ENCODE data around the gene DAP. TPM values are rescaled to one million over a fixed set of nuclear protein-coding genes. Genes with fewer than 3 reads are reported as not detected.

DAP gene
- total RNA-seq, 1 experiment from 2014 or later, result 138 TPM

DNA sequence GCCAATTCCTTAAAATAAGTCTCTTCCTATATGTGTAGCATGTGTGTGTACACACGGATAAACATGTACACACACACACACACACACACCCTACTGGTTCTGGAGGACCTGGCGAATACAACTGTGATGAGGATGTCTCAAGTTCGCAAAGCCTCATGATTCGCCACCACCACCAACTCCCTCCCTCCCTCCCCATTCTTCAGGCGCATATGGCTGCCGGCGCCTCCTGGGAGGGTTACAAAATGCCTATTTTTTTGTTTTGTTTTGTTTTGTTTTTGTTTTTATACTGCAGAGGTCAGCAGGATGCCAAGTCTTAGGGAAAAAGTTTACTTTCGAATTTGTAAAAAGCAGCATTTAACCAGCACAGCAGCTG lies 88.0 kb downstream of the DAP start:
- BruUV-seq (replicated peaks), result no TSS peak
- intact Hi-C loops (cut with micrococcal nuclease; ENCODE audit: unreplicated experiment), result no loop called here
- H3K9me3 Mint-ChIP-seq (ENCODE audit: low read depth, unreplicated experiment), result no peaks in the 10 kb centered on the region
- TF ChIP-seq, protein P1, sequence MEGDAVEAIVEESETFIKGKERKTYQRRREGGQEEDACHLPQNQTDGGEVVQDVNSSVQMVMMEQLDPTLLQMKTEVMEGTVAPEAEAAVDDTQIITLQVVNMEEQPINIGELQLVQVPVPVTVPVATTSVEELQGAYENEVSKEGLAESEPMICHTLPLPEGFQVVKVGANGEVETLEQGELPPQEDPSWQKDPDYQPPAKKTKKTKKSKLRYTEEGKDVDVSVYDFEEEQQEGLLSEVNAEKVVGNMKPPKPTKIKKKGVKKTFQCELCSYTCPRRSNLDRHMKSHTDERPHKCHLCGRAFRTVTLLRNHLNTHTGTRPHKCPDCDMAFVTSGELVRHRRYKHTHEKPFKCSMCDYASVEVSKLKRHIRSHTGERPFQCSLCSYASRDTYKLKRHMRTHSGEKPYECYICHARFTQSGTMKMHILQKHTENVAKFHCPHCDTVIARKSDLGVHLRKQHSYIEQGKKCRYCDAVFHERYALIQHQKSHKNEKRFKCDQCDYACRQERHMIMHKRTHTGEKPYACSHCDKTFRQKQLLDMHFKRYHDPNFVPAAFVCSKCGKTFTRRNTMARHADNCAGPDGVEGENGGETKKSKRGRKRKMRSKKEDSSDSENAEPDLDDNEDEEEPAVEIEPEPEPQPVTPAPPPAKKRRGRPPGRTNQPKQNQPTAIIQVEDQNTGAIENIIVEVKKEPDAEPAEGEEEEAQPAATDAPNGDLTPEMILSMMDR (IDR thresholded peaks at IDR 0.05; ENCODE audit: unreplicated experiment), result no peak
- H3K36me3 Mint-ChIP-seq (ENCODE audit: insufficient read depth, unreplicated experiment), result peaks cover 25% of the 10 kb centered on the region
- H3K4me1 Mint-ChIP-seq (ENCODE audit: low read depth, unreplicated experiment), result no peaks in the 10 kb centered on the region
- H3K27ac Mint-ChIP-seq (ENCODE audit: unreplicated experiment), result no peak overlapping the region
- no peak overlapping the region for H3K4me3 Mint-ChIP-seq (ENCODE audit: low read depth, unreplicated experiment)
- H3K27me3 Mint-ChIP-seq (ENCODE audit: unreplicated experiment), result peaks cover 20% of the 10 kb centered on the region
- no peak for DNase-seq
- CTCF ChIA-PET, result no interaction called here

DNA sequence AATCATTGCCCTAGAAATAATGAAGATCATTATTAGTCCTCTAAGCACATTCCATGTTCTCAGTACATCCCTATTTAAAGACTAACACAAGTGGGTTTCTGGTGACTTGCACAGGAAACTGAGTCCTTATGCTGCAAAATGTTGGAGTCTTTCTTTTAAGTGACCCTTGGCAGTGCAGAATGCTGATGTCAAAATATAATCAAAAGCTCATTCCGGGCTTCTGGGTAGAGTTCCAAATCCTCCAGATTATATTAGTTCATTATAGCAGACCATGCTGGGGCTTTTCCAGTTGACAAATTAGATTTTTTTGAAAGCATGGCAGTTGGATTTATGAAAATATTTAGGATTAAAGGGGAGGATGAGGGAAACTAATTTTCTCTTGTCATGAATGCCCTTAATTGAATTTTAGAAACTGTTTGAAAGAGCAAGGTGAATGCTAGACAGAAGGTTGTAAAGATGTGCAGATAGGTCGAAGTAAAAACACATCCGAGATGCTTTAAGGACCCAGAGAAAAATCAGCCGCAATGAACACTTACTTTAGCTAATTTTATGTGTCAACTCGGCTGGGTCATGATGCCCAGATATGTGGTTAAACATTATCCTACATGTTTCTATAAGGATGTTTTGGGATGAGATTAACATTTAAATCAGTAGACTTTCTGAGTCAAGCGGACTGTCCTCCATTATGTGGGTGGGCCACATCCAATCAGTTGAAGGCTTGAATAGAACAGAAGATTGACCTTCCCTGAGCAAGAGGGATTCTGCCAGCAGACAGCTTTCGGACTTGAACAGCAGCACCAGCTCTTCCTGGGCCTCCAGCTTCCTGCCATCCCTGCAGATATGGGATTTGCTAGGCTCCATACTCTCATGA lies 88.7 kb downstream of the DAP start:
- CTCF ChIA-PET, result no interaction called here
- H3K36me3 Mint-ChIP-seq (ENCODE audit: insufficient read depth, unreplicated experiment), result peaks cover 25% of the 10 kb centered on the region
- TF ChIP-seq, protein P1 (IDR thresholded peaks at IDR 0.05; ENCODE audit: unreplicated experiment), result no peak
- intact Hi-C loops (cut with micrococcal nuclease; ENCODE audit: unreplicated experiment), result no loop called here
- H3K27me3 Mint-ChIP-seq (ENCODE audit: unreplicated experiment), result peaks cover 20% of the 10 kb centered on the region
- no peak overlapping the region for H3K27ac Mint-ChIP-seq (ENCODE audit: unreplicated experiment)
- no peak overlapping the region for H3K4me3 Mint-ChIP-seq (ENCODE audit: low read depth, unreplicated experiment)
- DNase-seq, result no peak
- no TSS peak for BruUV-seq (replicated peaks)
- H3K9me3 Mint-ChIP-seq (ENCODE audit: low read depth, unreplicated experiment), result no peaks in the 10 kb centered on the region
- no peaks in the 10 kb centered on the region for H3K4me1 Mint-ChIP-seq (ENCODE audit: low read depth, unreplicated experiment)

DNA sequence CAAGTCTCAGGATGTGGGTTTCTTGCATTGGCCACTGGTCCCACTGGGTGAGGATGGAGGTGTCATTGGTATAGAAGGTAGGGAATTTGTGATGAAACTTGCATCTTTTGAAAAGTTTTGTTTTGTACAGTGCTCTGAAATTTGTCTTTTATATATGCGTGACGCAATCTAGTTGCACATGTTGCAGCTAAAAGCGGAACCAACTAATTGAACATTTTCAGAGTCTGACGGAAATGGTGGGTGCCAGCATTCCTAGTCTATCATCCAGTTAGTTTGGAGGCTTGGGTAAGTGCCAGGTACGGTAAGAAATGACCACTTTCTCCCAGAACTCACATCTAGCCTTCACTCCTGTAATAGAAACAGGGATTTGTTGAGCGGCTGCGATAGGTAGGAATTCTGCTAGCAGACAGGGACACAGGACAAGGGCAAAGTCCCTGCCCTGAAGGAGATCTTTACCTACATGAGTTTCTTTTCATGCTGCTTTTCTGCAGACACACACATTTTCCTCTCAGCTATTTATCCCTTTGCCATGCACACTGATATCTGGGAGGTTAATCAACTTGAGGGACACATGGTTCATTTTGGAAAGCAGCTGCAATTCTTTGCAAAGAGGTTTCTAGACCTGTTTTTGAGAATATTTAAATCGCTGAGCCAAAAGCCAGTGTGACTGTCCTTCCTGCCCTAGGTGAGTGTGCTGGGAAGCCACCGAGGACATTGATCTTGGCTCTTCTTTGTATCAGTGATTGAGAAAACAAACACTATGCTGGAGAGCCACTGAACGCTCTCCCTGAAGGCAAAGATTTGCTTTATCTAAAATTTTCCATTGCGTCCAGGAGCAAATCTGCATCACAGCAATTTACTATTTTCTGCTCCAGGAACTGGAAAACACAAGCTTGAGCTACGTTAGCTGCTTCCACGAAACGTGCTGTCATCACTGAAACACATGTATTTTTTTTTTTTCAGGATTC lies 89.7 kb downstream of the DAP start:
- Mint-ChIP-seq H3K9me3 (ENCODE audit: low read depth, unreplicated experiment) (no peaks in the 10 kb centered on the region), H3K36me3 (ENCODE audit: insufficient read depth, unreplicated experiment) (peaks cover 17% of the 10 kb centered on the region), H3K27me3 (ENCODE audit: unreplicated experiment) (peaks cover 20% of the 10 kb centered on the region), H3K4me1 (ENCODE audit: low read depth, unreplicated experiment) (no peaks in the 10 kb centered on the region), H3K4me3 (ENCODE audit: low read depth, unreplicated experiment) (no peak overlapping the region), H3K27ac (ENCODE audit: unreplicated experiment) (no peak overlapping the region)
- no TSS peak for BruUV-seq (replicated peaks)
- CTCF ChIA-PET, result no interaction called here
- intact Hi-C loops (cut with micrococcal nuclease; ENCODE audit: unreplicated experiment), result no loop called here
- no peak for DNase-seq
- TF ChIP-seq, protein P1 (IDR thresholded peaks at IDR 0.05; ENCODE audit: unreplicated experiment), result no peak

DNA sequence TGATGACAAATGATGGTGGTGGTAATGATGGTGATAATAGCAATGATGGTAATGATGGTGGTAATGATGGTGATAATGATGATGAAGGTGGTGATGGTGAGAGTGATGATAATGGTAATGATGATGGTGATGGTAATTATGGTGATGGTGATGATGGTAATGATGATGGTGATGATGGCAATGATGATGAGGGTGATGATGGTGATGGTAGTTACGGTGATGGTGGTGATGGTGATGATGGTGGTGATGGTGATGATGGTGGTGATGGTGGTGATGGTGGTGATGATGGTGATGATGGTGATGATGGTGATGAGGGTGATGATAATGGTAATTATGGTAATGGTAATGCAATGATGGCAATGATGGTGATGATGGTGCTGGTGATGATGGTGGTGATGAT lies 91.1 kb downstream of the DAP start:
- DNase-seq, result no peak
- CTCF ChIA-PET, result no interaction called here
- Mint-ChIP-seq H3K4me3 (ENCODE audit: low read depth, unreplicated experiment) (no peak overlapping the region), H3K27me3 (ENCODE audit: unreplicated experiment) (peaks cover 8% of the 10 kb centered on the region), H3K9me3 (ENCODE audit: low read depth, unreplicated experiment) (no peaks in the 10 kb centered on the region), H3K4me1 (ENCODE audit: low read depth, unreplicated experiment) (no peaks in the 10 kb centered on the region), H3K27ac (ENCODE audit: unreplicated experiment) (no peak overlapping the region), H3K36me3 (ENCODE audit: insufficient read depth, unreplicated experiment) (peaks cover 3% of the 10 kb centered on the region)
- TF ChIP-seq, protein P1 (IDR thresholded peaks at IDR 0.05; ENCODE audit: unreplicated experiment), result no peak
- intact Hi-C loops (cut with micrococcal nuclease; ENCODE audit: unreplicated experiment), result no loop called here
- BruUV-seq (replicated peaks), result no TSS peak

Data from Calu3 (cell line).